GM12873 (cell line): ENCODE results near the gene NEURL4.

Source experiments
- TF ChIP-seq, protein P1 (sequence below): IDR thresholded peaks from 2 replicates; pipeline ENCODE4 v1.5.1; 2012; ENCODE audit warnings: low read depth, mild to moderate bottlenecking, moderate library complexity, low read length, control low read depth; ENCODE audit not compliant: insufficient read depth; ENCODE audit errors: missing control alignments

The NEURL4 gene

GRCh38 chr17:7290166-7290565 is 39.0 kb downstream of the NEURL4 start:
- TF ChIP-seq, protein P1, sequence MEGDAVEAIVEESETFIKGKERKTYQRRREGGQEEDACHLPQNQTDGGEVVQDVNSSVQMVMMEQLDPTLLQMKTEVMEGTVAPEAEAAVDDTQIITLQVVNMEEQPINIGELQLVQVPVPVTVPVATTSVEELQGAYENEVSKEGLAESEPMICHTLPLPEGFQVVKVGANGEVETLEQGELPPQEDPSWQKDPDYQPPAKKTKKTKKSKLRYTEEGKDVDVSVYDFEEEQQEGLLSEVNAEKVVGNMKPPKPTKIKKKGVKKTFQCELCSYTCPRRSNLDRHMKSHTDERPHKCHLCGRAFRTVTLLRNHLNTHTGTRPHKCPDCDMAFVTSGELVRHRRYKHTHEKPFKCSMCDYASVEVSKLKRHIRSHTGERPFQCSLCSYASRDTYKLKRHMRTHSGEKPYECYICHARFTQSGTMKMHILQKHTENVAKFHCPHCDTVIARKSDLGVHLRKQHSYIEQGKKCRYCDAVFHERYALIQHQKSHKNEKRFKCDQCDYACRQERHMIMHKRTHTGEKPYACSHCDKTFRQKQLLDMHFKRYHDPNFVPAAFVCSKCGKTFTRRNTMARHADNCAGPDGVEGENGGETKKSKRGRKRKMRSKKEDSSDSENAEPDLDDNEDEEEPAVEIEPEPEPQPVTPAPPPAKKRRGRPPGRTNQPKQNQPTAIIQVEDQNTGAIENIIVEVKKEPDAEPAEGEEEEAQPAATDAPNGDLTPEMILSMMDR: no peak

DNA sequence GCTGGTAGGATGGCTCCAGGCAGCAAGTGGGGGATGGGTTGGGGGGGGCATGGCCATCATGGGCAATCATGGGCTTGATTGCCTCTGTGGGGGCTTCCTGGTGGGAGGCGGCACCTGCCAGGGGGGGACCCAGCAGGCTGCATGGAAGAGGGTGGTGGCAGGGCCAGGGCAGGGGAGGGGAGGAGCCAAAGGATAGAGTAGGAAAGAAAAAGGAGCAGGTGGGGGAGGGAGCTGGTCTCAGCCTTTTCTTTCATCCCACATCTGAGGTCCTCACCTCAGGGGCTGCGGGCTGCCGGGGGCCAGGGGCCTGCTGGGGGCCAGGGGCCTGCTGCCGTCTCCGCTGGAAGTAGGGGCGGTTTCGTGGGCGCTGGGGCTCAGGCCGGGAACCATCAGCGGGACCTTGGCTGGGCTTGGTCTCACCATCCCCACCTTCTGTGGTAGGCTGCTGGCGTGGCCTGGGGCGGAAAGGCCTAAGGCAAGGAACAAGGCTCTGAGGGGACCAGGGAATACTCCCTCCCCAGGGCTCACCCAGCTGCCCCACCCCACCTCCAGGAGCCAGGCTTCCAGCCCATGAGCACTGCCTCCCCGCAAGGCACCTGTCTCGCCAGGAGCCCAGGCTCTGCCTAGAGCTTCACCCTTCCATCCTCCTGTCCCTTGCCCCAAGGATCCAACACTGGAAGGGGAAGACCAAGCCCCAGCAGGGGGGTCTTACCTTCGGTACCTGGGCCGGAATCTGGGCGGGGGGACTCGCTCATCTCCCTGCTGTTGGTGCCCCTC is 39.7 kb downstream of the NEURL4 start:
- TF ChIP-seq, protein P1: no peak

DNA sequence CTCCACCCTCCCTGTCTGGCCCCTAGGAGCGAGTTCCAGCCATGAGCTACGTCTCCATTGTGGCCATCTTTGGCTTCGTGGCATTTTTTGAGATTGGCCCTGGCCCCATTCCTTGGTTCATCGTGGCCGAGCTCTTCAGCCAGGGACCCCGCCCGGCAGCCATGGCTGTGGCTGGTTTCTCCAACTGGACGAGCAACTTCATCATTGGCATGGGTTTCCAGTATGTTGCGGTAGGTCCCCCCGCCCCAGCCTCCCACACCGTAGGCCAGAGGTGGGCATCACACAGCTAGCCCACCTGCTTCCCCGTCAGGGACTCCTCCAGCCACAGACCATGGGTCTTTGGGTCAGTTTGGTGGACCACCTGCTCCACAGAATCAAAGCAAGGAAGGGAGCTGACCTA is 43.5 kb downstream of the NEURL4 start:
- TF ChIP-seq, protein P1: no peak

DNA sequence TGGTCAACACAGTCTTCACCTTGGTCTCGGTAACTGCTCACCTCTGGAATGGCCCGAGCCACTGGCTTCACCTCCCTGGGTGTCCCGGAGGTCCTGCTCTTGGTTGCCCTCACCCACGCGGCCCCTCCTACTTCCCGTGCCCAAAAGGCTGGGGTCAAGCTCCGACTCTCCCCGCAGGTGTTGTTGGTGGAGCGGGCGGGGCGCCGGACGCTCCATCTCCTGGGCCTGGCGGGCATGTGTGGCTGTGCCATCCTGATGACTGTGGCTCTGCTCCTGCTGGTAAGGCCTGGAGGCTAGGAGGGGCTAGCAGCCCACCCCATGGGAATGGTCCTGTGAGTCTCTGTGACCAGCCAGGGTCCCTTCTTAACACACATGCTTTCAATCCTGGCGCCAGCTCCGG is 44.2 kb downstream of the NEURL4 start:
- TF ChIP-seq, protein P1: no peak

DNA sequence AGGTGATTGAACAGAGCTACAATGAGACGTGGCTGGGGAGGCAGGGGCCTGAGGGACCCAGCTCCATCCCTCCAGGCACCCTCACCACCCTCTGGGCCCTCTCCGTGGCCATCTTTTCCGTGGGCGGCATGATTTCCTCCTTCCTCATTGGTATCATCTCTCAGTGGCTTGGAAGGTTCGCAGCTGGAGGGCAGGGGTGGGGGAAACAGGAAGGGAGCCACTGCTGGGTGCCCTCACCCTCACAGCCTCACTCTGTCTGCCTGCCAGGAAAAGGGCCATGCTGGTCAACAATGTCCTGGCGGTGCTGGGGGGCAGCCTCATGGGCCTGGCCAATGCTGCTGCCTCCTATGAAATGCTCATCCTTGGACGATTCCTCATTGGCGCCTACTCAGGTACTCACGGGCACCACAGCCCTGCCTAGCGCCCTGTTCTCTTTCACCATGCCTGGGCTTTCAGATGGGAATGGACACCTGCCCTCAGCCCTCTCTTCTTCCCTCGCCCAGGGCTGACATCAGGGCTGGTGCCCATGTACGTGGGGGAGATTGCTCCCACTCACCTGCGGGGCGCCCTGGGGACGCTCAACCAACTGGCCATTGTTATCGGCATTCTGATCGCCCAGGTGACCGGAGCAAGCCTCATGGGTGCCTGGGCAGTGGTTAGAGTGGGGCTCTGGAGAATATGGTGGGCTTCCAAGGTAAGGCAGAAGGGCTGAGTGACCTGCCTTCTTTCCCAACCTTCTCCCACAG is 45.5 kb downstream of the NEURL4 start:
- TF ChIP-seq, protein P1: no peak

DNA sequence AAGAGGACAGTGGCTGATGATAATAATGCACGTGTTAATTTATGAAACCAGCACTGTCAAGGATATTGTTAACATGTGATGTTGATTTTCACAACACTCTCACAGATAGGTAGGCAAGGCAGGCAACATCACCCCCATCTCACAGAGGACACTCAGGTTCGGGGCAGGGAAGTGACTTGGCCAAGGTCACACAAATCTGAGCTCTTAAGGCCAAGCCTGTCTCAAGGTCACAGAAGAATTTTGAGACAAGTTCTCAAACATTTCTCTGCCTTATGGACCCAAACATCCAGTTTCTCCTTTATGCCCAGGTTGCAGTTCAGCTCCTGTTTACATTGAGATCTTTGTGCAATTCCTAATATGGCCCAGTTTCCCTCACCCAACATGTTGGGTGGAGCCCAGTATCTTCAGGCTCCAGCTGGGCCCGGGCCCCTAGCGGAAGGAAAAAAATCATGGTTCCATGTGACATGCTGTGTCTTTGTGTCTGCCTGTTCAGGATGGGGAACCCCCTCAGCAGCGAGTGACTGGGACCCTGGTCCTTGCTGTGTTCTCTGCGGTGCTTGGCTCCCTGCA is 46.3 kb downstream of the NEURL4 start:
- TF ChIP-seq, protein P1: peak; percentile 30

DNA sequence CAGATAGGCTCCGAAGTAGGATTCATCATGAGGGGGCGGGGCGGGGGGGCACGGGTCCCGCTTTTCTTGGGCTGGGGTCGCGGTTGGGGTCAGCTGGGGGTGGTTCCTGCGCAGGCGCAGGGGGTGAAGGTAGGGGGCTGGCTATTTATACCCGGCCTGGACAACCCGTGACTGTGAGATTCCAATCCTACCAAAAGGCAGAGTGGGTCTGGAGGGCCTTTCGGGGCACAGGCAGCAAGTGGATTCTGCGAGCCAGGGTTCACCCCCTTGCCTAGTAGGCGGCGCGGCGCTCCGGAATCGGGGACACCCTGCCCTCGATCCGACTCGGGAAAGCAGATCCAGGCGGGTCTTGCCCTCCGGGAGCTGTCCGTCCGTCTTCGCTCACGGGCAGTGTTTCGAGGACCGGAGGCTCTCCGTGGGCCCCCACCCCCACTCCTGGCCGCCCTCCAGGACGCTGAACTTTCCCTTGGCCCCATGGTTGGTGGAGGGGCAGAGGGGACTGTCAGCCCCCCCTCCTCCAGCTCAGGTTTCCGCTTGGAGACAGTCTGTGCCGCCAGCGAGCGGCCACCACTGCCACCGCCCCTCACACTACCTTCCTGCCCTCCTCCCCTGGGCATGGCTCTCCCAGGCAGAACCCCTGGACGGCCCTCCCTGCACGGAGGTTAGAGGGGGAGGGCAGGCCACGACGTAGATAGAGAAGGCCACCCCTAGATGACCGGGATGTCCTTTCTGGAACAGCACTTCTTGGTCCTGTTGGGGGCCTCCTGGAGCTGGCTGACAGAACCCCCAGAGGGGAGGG is 47.0 kb downstream of the NEURL4 start:
- TF ChIP-seq, protein P1: no peak
